ENCODE results near the gene DAPP1. TPM values are rescaled to one million over a fixed set of nuclear protein-coding genes. Genes with fewer than 3 reads are reported as not detected.
A peak's percentile ranks its signal among the peaks of the same experiment; 100 is the strongest.

DAPP1 gene
- total and polyA plus RNA-seq, 8 donors, result 1.5 to 11.9 (median 3.2) TPM

DNA sequence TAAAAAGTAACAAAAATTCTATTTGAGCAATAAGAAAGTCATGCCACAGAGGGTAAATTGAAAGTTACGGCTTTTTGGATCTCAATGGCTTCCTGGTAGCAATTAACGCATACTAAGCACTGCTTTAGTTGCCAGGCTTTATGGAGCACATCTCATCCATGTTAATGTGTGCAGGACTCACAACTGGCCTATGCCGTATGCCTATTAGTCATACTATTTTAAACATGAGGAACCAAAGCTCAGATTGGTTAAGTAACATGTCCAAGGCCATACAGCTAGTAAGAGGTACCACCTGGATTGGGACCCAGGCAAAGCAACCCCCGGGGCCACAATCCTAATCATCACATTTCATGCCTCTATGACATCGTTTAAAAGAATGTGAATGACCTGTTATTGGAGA lies 17.1 kb downstream of the DAPP1 start:
- TF ChIP-seq, protein P1, sequence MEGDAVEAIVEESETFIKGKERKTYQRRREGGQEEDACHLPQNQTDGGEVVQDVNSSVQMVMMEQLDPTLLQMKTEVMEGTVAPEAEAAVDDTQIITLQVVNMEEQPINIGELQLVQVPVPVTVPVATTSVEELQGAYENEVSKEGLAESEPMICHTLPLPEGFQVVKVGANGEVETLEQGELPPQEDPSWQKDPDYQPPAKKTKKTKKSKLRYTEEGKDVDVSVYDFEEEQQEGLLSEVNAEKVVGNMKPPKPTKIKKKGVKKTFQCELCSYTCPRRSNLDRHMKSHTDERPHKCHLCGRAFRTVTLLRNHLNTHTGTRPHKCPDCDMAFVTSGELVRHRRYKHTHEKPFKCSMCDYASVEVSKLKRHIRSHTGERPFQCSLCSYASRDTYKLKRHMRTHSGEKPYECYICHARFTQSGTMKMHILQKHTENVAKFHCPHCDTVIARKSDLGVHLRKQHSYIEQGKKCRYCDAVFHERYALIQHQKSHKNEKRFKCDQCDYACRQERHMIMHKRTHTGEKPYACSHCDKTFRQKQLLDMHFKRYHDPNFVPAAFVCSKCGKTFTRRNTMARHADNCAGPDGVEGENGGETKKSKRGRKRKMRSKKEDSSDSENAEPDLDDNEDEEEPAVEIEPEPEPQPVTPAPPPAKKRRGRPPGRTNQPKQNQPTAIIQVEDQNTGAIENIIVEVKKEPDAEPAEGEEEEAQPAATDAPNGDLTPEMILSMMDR (IDR thresholded peaks at IDR 0.05), result no peak
- Histone ChIP-seq H3K27ac (no peak overlapping the region), H3K4me3 (no peak overlapping the region), H3K4me1 (peaks cover 0 to 4% of the 10 kb centered on the region in 2 donors), H3K27me3 (no peaks in the 10 kb centered on the region), H3K36me3 (peaks cover 0 to 14% of the 10 kb centered on the region in 2 donors), H3K9me3 (no peaks in the 10 kb centered on the region)
- intact Hi-C loops (cut with DNase I), result no loop called here
- DNase-seq, result no peak
- no peak for ATAC-seq

DNA sequence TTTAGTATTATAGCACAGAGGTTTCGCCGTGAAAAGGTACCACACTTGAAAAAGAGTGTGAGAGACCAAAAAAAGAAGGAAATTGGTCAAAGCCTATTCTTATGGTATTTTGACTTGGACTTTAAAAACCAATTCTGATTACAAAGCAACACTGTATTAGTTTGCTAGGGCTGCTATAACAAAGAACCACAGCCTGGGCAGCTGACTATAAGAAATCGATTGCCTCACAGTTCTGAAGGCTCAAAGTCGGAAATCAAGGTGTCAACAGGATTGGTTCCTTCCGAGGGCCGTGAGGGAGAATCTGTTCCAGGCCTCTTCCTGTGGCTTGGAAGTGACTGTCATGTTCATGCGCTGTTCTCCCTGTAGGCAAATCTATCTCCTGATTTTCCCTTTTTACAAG lies 17.9 kb downstream of the DAPP1 start:
- intact Hi-C loops (cut with DNase I), result no loop called here

DNA sequence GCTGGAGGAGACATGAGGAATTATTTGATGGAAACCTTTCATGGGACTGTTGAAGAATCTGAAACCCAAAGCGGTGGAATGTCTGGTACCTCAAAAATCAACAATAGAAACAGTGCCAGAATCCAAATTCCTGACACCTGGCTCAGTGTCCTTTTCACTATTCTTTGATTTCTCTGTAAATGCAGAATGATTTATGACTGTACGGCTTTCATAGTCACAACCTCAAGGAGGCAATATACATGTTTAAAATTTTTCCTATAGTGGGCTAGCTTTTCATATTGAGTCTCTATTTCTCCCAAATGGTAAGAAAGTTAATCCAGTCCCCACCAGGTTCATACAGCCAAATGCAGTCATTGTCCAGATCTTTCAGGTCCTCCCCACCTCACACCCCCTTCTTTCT lies 19.3 kb downstream of the DAPP1 start:
- DNase-seq (no peak), ATAC-seq (no peak)
- TF ChIP-seq, protein P1 (IDR thresholded peaks at IDR 0.05), result no peak
- Histone ChIP-seq H3K4me1 (peaks cover 0 to 4% of the 10 kb centered on the region in 2 donors), H3K27me3 (no peaks in the 10 kb centered on the region), H3K36me3 (peaks cover 0 to 19% of the 10 kb centered on the region in 2 donors), H3K9me3 (no peaks in the 10 kb centered on the region), H3K4me3 (no peak overlapping the region), H3K27ac (no peak overlapping the region)
- intact Hi-C loops (cut with DNase I), result no loop called here

More for the DNA sequence above, 17.9 kb downstream of the DAPP1 start:
- H3K4me1 ChIP-seq, result peaks cover 0 to 4% of the 10 kb centered on the region in 2 donors
- no peak for DNase-seq
- H3K27ac ChIP-seq, result no peak overlapping the region
- no peaks in the 10 kb centered on the region for H3K9me3 ChIP-seq
- no peak overlapping the region for H3K4me3 ChIP-seq
- H3K27me3 ChIP-seq, result no peaks in the 10 kb centered on the region
- ATAC-seq, result no peak
- TF ChIP-seq, protein P1 (IDR thresholded peaks at IDR 0.05), result no peak
- peaks cover 0 to 14% of the 10 kb centered on the region in 2 donors for H3K36me3 ChIP-seq

DNA sequence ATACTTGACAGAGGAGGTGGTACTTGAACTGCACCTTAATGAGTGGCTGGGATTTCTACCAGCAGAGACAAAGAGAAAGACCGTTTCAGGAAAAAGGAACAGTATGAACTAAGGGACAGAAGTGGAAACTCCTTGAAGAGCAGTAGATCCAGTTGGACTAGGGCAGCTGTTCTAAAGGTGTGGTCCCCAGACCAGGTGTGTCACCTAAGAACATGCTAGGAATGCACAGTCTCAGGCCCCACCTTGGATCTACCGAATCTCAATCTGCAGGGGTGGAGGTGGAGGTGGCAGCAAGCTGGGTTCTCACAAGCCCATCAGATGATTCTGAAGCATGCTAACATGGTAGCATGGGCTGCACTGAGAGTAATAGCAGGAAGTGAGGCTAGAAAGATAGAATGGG lies 22.3 kb downstream of the DAPP1 start:
- peak; percentile 79 for ATAC-seq
- no peaks in the 10 kb centered on the region for H3K9me3 ChIP-seq
- TF ChIP-seq, protein P1 (IDR thresholded peaks at IDR 0.05), result no peak
- no peak for DNase-seq
- intact Hi-C loops (cut with DNase I), result no loop called here
- no peaks in the 10 kb centered on the region for H3K27me3 ChIP-seq
- H3K27ac ChIP-seq, result no peak overlapping the region
- H3K4me3 ChIP-seq, result no peak overlapping the region
- H3K4me1 ChIP-seq, result no peaks in the 10 kb centered on the region
- H3K36me3 ChIP-seq, result peaks cover 0 to 19% of the 10 kb centered on the region in 2 donors

DNA sequence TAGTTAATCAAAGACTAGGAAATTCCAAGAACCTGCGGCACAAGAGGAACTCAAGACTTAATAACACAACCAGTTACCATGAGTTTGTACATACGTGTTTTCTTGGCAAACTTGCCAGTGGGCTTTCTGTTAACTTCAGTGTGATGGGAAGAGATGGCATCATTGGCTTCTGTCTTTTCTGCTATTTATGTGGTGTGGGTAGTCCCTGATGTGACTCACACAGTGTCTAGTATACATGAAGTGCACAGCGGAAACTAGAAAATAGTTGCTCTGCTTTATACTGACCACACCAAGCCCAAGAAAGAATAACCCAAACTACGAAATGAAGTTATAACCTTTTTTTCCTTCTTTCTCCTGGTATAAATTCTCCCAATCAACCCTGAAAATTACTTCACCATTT lies 24.5 kb downstream of the DAPP1 start:
- DNase-seq, result no peak
- intact Hi-C loops (cut with DNase I), result no loop called here
- Histone ChIP-seq H3K27me3 (no peaks in the 10 kb centered on the region), H3K4me3 (no peak overlapping the region), H3K27ac (no peak overlapping the region), H3K4me1 (peaks cover 0 to 14% of the 10 kb centered on the region in 2 donors), H3K9me3 (no peaks in the 10 kb centered on the region), H3K36me3 (peaks cover 0 to 15% of the 10 kb centered on the region in 2 donors)
- TF ChIP-seq, protein P1 (IDR thresholded peaks at IDR 0.05), result no peak
- no peak for ATAC-seq

Measured in left lung (tissue), 10 donors.